GM12892 (cell line): ENCODE results near the gene TENM4.

Experiments used
- DNase-seq: peaks from one replicate; pipeline ENCODE4 v3.0.0; 2011; ENCODE audit not compliant: insufficient read length
- FAIRE-seq: peaks from 2 replicates; lab custom pipeline; 2011; peaks lifted over from hg19 to GRCh38; lab: Jason Lieb, UNC
- POLR2A ChIP-seq: IDR thresholded peaks from 2 replicates; pipeline ENCODE4 v1.6.1; 2011; ENCODE audit warnings: low read depth, low read length, control low read depth
- POLR2AphosphoS5 ChIP-seq: IDR thresholded peaks from 2 replicates; pipeline ENCODE4 v1.6.1; 2011; ENCODE audit warnings: low read depth, low read length, control low read depth
- TAF1 ChIP-seq: IDR thresholded peaks from 2 replicates; pipeline ENCODE4 v1.6.1; 2011; ENCODE audit warnings: low read depth, mild to moderate bottlenecking, control low read depth, low read length, borderline replicate concordance

TENM4 gene

GRCh38 chr11:79382301-79383050 is 58.4 kb downstream of the TENM4 start:
- DNase-seq (no peak), FAIRE-seq (no peak)
- TF ChIP-seq TAF1, result no peak
- TF ChIP-seq POLR2AphosphoS5, result no peak
- TF ChIP-seq POLR2A, result no peak

GRCh38 chr11:79381036-79381435 is 59.8 kb downstream of the TENM4 start:
- no peak for FAIRE-seq

GRCh38 chr11:79377406-79377805 is 63.4 kb downstream of the TENM4 start:
- FAIRE-seq, result no peak
- TF ChIP-seq POLR2AphosphoS5 (no peak), TAF1 (no peak), POLR2A (no peak)
- DNase-seq, result no peak

More at GRCh38 chr11:79381036-79381435, 59.8 kb downstream of the TENM4 start:
- no peak for DNase-seq
- TF ChIP-seq POLR2AphosphoS5 (no peak), TAF1 (no peak), POLR2A (no peak)

GRCh38 chr11:79375818-79376550 is 64.8 kb downstream of the TENM4 start:
- FAIRE-seq (no peak), DNase-seq (no peak)
- TF ChIP-seq POLR2AphosphoS5, result no peak
- no peak for TF ChIP-seq POLR2A

- no peak for DNase-seq
- no peak for FAIRE-seq
- no peak for TF ChIP-seq TAF1
- no peak for TF ChIP-seq POLR2A
- TF ChIP-seq POLR2AphosphoS5, result no peak
These were observed 66.1 kb downstream of the TENM4 start for GRCh38 chr11:79374727-79375126.

- DNase-seq, result no peak
- no peak for FAIRE-seq
- TF ChIP-seq POLR2A (no peak), POLR2AphosphoS5 (no peak), TAF1 (no peak)
These were observed 69.1 kb downstream of the TENM4 start for GRCh38 chr11:79371724-79372123.

- DNase-seq (no peak), FAIRE-seq (no peak)
- no peak for TF ChIP-seq TAF1
- TF ChIP-seq POLR2A, result no peak
- no peak for TF ChIP-seq POLR2AphosphoS5
These were observed 69.7 kb downstream of the TENM4 start for GRCh38 chr11:79371152-79371551.

GRCh38 chr11:79369055-79369454 is 71.8 kb downstream of the TENM4 start:
- no peak for DNase-seq
- TF ChIP-seq POLR2A (no peak), TAF1 (no peak), POLR2AphosphoS5 (no peak)
- no peak for FAIRE-seq

- DNase-seq, result no peak
- TF ChIP-seq TAF1, result no peak
- no peak for TF ChIP-seq POLR2AphosphoS5
- TF ChIP-seq POLR2A, result no peak
- no peak for FAIRE-seq
These were observed 73.0 kb downstream of the TENM4 start for GRCh38 chr11:79367844-79368243.

GRCh38 chr11:79366218-79366617 is 74.6 kb downstream of the TENM4 start:
- no peak for TF ChIP-seq POLR2AphosphoS5
- no peak for TF ChIP-seq POLR2A
- no peak for TF ChIP-seq TAF1
- FAIRE-seq (no peak), DNase-seq (no peak)

GRCh38 chr11:79363861-79364378 is 76.9 kb downstream of the TENM4 start:
- no peak for TF ChIP-seq POLR2A
- TF ChIP-seq POLR2AphosphoS5, result no peak
- TF ChIP-seq TAF1, result no peak
- no peak for DNase-seq
- no peak for FAIRE-seq
